GM12892 (cell line): Measurements from ENCODE around the gene SLC6A3.

Source experiments
- POLR2A ChIP-seq: IDR thresholded peaks from 2 replicates; pipeline ENCODE4 v1.6.1; 2011; ENCODE audit warnings: low read depth, low read length, control low read depth
- TAF1 ChIP-seq: IDR thresholded peaks from 2 replicates; pipeline ENCODE4 v1.6.1; 2011; ENCODE audit warnings: low read depth, mild to moderate bottlenecking, control low read depth, low read length, borderline replicate concordance

DNA sequence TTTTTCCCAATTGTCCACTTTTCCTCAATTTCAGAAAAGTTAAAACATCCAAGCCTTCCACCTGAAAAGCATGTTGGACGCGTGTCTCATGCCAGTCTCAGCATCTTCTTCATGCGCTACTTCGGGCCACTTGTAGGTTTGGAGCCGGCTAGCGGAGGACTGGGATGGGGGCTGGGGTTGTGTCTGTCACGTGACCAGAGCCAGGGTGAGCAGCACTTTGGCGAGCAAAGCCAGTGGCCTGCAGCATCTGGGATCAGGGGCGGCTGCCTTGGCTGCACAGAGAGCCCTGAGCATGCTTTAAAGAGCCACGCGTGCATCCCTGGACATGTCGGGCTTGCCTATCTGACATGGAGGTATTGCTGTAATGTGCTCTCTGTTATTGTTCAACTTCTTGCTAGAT lies 41.2 kb downstream of the SLC6A3 start:
- no peak for TF ChIP-seq POLR2A
- no peak for TF ChIP-seq TAF1
